Ishikawa (cell line): ENCODE measurements around the gene SPAST.

ENCODE experiments used
- CREB1 ChIP-seq: IDR thresholded peaks from 2 replicates; pipeline ENCODE4 v1.6.1; 2012; ENCODE audit warnings: low read depth
- EP300 ChIP-seq: IDR thresholded peaks from 2 replicates; pipeline ENCODE4 v1.6.1; 2012; ENCODE audit warnings: borderline replicate concordance
- RAD21 ChIP-seq: IDR thresholded peaks from 2 replicates; pipeline ENCODE4 v1.6.1; 2012; ENCODE audit warnings: low read depth
- YY1 ChIP-seq: IDR thresholded peaks from 2 replicates; pipeline ENCODE4 v1.6.1; 2012; ENCODE audit warnings: low read depth
- TF ChIP-seq, protein P1 (sequence below): IDR thresholded peaks from 2 replicates; pipeline ENCODE4 v1.6.1; 2012; ENCODE audit warnings: low read depth, mild to moderate bottlenecking

DNA sequence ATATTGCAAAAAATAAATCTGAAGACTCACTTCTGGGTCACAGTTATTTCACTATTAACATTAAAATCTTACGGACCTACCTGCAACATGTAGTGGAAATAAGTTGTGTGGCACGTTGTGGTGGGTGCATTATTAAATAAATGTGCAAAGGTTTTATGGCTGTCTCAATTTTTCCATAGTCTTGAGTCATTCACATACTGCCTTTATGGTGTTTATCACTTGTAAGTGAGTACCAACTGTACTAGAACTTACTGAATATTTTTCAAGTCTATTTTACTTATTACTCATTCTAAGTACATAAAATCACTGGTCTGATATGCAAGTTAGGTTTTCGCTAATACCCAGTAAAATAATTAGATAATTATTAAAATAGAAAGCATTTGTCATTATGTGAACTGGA, 54.7 kb downstream of the SPAST start:
- TF ChIP-seq EP300 (no peak), CREB1 (no peak), RAD21 (no peak), YY1 (no peak)
- TF ChIP-seq, protein P1, sequence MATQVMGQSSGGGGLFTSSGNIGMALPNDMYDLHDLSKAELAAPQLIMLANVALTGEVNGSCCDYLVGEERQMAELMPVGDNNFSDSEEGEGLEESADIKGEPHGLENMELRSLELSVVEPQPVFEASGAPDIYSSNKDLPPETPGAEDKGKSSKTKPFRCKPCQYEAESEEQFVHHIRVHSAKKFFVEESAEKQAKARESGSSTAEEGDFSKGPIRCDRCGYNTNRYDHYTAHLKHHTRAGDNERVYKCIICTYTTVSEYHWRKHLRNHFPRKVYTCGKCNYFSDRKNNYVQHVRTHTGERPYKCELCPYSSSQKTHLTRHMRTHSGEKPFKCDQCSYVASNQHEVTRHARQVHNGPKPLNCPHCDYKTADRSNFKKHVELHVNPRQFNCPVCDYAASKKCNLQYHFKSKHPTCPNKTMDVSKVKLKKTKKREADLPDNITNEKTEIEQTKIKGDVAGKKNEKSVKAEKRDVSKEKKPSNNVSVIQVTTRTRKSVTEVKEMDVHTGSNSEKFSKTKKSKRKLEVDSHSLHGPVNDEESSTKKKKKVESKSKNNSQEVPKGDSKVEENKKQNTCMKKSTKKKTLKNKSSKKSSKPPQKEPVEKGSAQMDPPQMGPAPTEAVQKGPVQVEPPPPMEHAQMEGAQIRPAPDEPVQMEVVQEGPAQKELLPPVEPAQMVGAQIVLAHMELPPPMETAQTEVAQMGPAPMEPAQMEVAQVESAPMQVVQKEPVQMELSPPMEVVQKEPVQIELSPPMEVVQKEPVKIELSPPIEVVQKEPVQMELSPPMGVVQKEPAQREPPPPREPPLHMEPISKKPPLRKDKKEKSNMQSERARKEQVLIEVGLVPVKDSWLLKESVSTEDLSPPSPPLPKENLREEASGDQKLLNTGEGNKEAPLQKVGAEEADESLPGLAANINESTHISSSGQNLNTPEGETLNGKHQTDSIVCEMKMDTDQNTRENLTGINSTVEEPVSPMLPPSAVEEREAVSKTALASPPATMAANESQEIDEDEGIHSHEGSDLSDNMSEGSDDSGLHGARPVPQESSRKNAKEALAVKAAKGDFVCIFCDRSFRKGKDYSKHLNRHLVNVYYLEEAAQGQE: no peak
